Trophoblast cell (in vitro differentiated cells and primary cell): Measurements from ENCODE around the gene DEPP1. TPM values are rescaled to one million over a fixed set of nuclear protein-coding genes. Genes with fewer than 3 reads are reported as not detected.
"Not testable (repeated sequence)": the region's sequence is repeated elsewhere in the genome, so short reads cannot be mapped to it uniquely, and the experiment has no call there.

Source experiments
- DNase-seq, 2 donors: peaks; one replicate each; pipeline ENCODE4 v3.0.0-alpha.2; 2016
- H2AFZ ChIP-seq: 2 replicates; pipeline ENCODE4 v1.6.1; 2013; ENCODE audit warnings: low read length, moderate library complexity, mild to moderate bottlenecking; ENCODE audit not compliant: insufficient read depth, poor library complexity
- H2AK5ac ChIP-seq: 2 replicates; pipeline ENCODE4 v1.6.1; 2013; ENCODE audit warnings: mild to moderate bottlenecking, low read length
- H2BK120ac ChIP-seq: 2 replicates; pipeline ENCODE4 v1.6.1; 2013; ENCODE audit warnings: low read length, mild to moderate bottlenecking, moderate library complexity; ENCODE audit not compliant: insufficient read depth, poor library complexity
- H2BK12ac ChIP-seq: 2 replicates; pipeline ENCODE4 v1.6.1; 2013; ENCODE audit warnings: mild to moderate bottlenecking, low read length, moderate library complexity
- H2BK5ac ChIP-seq: 2 replicates; pipeline ENCODE4 v1.6.1; 2013; ENCODE audit warnings: low read length, low read depth, moderate library complexity, mild to moderate bottlenecking; ENCODE audit not compliant: poor library complexity
- H3K14ac ChIP-seq: 2 replicates; pipeline ENCODE4 v1.6.1; 2013; ENCODE audit warnings: mild to moderate bottlenecking, low read length
- H3K18ac ChIP-seq: 2 replicates; pipeline ENCODE4 v1.6.1; 2013; ENCODE audit warnings: mild to moderate bottlenecking, low read length
- H3K23ac ChIP-seq: 2 replicates; pipeline ENCODE4 v1.6.1; 2013; ENCODE audit warnings: low read length
- H3K27ac ChIP-seq: 2 replicates; pipeline ENCODE4 v1.5.1; 2013; ENCODE audit warnings: low read depth, mild to moderate bottlenecking, inconsistent platforms, low read length, moderate library complexity
- H3K27me3 ChIP-seq: 2 replicates; pipeline ENCODE4 v1.6.1; 2013; ENCODE audit warnings: inconsistent platforms, mild to moderate bottlenecking, low read length, moderate library complexity; ENCODE audit not compliant: insufficient read depth
- H3K36me3 ChIP-seq, 2 experiments: 1 replicate in 1 of 2; 2 replicates in 1 of 2; pipeline ENCODE4 v1.6.1; 2013; ENCODE audit warnings: low read length in 2 of 2, mild to moderate bottlenecking in 2 of 2, moderate library complexity in 1 of 2; ENCODE audit not compliant: insufficient read depth in 2 of 2, control insufficient read depth in 1 of 2
- H3K4ac ChIP-seq: 2 replicates; pipeline ENCODE4 v1.6.1; 2013; ENCODE audit warnings: low read depth, mild to moderate bottlenecking, low read length, moderate library complexity
- H3K4me1 ChIP-seq, 2 experiments: 1 replicate in 1 of 2; 2 replicates in 1 of 2; pipeline ENCODE4 v1.6.1; 2013; ENCODE audit warnings: low read length in 2 of 2, mild to moderate bottlenecking in 2 of 2, moderate library complexity in 1 of 2; ENCODE audit not compliant: insufficient read depth in 2 of 2, control insufficient read depth in 1 of 2
- H3K4me2 ChIP-seq: 2 replicates; pipeline ENCODE4 v1.6.1; 2013; ENCODE audit warnings: inconsistent platforms, mild to moderate bottlenecking, low read length, moderate library complexity
- H3K4me3 ChIP-seq: 2 replicates; pipeline ENCODE4 v1.5.1; 2013; ENCODE audit warnings: mild to moderate bottlenecking, low read depth, low read length, inconsistent platforms
- H3K79me1 ChIP-seq: one replicate; pipeline ENCODE4 v1.6.1; 2013; ENCODE audit warnings: low read length
- H3K79me2 ChIP-seq: 2 replicates; pipeline ENCODE4 v1.6.1; 2013; ENCODE audit warnings: low read length, mild to moderate bottlenecking; ENCODE audit not compliant: control insufficient read depth, insufficient read depth, poor library complexity
- H3K9ac ChIP-seq: 2 replicates; pipeline ENCODE4 v1.6.1; 2013; ENCODE audit warnings: mild to moderate bottlenecking, low read length
- H3K9me3 ChIP-seq: 2 replicates; pipeline ENCODE4 v1.6.1; 2013; ENCODE audit warnings: low read depth, mild to moderate bottlenecking, control low read depth, inconsistent platforms, low read length; ENCODE audit not compliant: insufficient read depth
- H4K12ac ChIP-seq: 2 replicates; pipeline ENCODE4 v1.6.1; 2013; ENCODE audit warnings: low read depth, mild to moderate bottlenecking, low read length, moderate library complexity
- H4K8ac ChIP-seq: 2 replicates; pipeline ENCODE4 v1.6.1; 2013; ENCODE audit warnings: low read depth, mild to moderate bottlenecking, low read length, moderate library complexity
- H4K91ac ChIP-seq: one replicate; pipeline ENCODE4 v1.6.1; 2013; ENCODE audit warnings: low read depth, mild to moderate bottlenecking, low read length, moderate library complexity
- WGBS: extraction: QIAGEN DNeasy Blood & Tissue Kit; methylation state at CpG from one replicate; pipeline ENCODE4 v1.1.7; 2013; ENCODE audit warnings: missing lambda C conversion rate; ENCODE audit not compliant: insufficient read length, insufficient coverage; ENCODE audit errors: extremely low coverage; 5-methylcytosine and 5-hydroxymethylcytosine counted together
- polyA plus RNA-seq: library from polyadenylated mRNA; stranded (reverse); fragments of 200-250 nt; gene quantifications from 2 replicates; pipeline ENCODE4 v1.2.3, GENCODE V29; 2013

Gene DEPP1, protein sequence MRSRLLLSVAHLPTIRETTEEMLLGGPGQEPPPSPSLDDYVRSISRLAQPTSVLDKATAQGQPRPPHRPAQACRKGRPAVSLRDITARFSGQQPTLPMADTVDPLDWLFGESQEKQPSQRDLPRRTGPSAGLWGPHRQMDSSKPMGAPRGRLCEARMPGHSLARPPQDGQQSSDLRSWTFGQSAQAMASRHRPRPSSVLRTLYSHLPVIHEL
- polyA plus RNA-seq: 120 and 128 TPM in 2 replicates

DNA sequence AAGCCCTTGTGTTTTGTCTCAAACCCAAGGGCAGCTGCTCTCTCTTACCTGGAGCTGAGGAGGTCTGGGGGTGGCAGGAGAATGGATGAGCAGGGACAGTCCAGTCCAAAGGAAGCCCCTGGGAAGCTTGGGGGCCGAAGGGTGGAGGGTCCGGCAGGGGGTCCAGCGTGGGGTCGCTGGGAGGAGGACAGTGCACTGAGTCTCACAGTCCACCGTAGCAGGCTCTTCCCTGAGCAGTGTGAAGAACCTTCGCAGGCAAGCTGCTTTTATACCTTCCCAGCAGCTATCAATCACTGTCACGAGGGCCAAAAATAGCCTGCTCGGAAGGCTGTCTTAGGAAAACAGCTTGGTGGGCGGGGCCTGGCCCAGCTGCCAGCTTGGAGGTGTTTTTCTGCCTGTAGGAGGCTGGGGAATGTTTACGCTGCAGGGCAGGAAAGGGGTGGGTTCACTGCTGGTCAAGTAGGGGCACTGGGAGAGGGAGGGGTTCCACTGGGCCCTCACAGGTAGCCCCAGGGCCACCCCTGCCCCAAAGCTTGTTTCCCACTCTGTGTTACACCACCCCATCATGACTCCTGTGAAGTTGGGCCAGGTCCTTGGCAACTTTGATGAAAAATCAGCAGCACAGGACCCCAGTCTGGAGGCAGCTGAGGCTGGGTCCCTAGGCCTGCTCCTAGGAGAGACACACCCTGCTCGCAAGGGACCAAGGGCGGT lies at the start of gene DEPP1:
Gene DEPP1, minus strand, starts transcription at position 240 of the 711 bp plus-strand sequence. CDS start 779 bp downstream, outside the sequence.
- WGBS: no CpG with 5 or more reads among the region's 12 CpGs
- Histone ChIP-seq H4K12ac (peak within 1 kb of the TSS; percentile 73), H2BK5ac (peak within 1 kb of the TSS; percentile 76), H3K9me3 (no peaks in the 10 kb centered on the region), H3K23ac (no peak within 1 kb of the TSS), H3K18ac (peak within 1 kb of the TSS; percentile 86), H3K4ac (peak within 1 kb of the TSS; percentile 46), H3K14ac (peak within 1 kb of the TSS; percentile 82), H2AK5ac (peak within 1 kb of the TSS; percentile 58), H3K27me3 (no peaks in the 10 kb centered on the region), H2AFZ (peak within 1 kb of the TSS; percentile 19), H4K8ac (peak within 1 kb of the TSS; percentile 82), H4K91ac (peak within 1 kb of the TSS; percentile 95), H3K79me1 (peaks cover 51% of the 10 kb centered on the region), H2BK120ac (peak within 1 kb of the TSS; percentile 78), H3K36me3 (peaks cover 3% of the 10 kb centered on the region in 2 experiments), H3K9ac (no peak within 1 kb of the TSS), H3K4me1 (peaks cover 53 to 68% of the 10 kb centered on the region in 2 experiments), H2BK12ac (peak within 1 kb of the TSS; percentile 92), H3K4me3 (peak within 1 kb of the TSS; percentile 38), H3K4me2 (peak within 1 kb of the TSS; percentile 71), H3K27ac (peak within 1 kb of the TSS; percentile 80), H3K79me2 (peaks cover 10% of the 10 kb centered on the region)
- peak; percentile 96 to 97 for DNase-seq

DNA sequence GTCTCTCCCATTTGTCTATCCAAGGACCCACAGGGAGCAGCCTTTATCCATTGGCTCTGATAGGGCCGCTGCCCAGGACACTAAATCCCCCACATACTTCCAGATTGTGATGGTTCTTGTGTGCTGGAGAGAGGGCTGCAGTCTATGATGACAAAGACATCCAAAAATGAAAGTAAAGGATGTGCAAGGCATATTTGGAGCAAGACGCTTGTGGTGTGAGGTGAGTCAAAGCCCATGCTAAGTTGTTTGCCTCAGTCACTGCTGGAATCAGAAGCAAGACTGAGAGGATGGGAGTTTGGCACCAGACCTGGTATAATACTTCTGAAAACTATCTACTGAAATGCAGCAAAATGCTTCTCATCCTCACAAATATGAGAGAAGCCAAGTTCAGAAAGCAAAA lies 44.8 kb upstream of the DEPP1 start:
- H3K4ac ChIP-seq: no peak overlapping the region
- H4K12ac ChIP-seq: no peak overlapping the region
- H3K18ac ChIP-seq: no peak overlapping the region
- no peak overlapping the region for H3K14ac ChIP-seq
- H3K23ac ChIP-seq: no peak overlapping the region
- H3K9ac ChIP-seq: no peak overlapping the region
- H4K8ac ChIP-seq: no peak overlapping the region
- H2AFZ ChIP-seq: no peak overlapping the region
- H3K79me2 ChIP-seq: no peaks in the 10 kb centered on the region
- H2AK5ac ChIP-seq: no peak overlapping the region
- no peaks in the 10 kb centered on the region for H3K27me3 ChIP-seq
- no peaks in the 10 kb centered on the region for H3K36me3 ChIP-seq
- no peak overlapping the region for H2BK12ac ChIP-seq
- no peak overlapping the region for H2BK5ac ChIP-seq
- no CpG with 5 or more reads among the region's 2 CpGs for WGBS
- no peaks in the 10 kb centered on the region for H3K4me1 ChIP-seq
- H4K91ac ChIP-seq: no peak overlapping the region
- DNase-seq: no peak
- no peaks in the 10 kb centered on the region for H3K79me1 ChIP-seq
- no peak overlapping the region for H3K4me2 ChIP-seq
- no peak overlapping the region for H2BK120ac ChIP-seq
- H3K9me3 ChIP-seq: no peaks in the 10 kb centered on the region
- no peak overlapping the region for H3K4me3 ChIP-seq
- H3K27ac ChIP-seq: no peak overlapping the region

- H4K91ac ChIP-seq: no peak overlapping the region
- no peak for DNase-seq
- H3K4me1 ChIP-seq: no peaks in the 10 kb centered on the region
- H2BK120ac ChIP-seq: no peak overlapping the region
- no peak overlapping the region for H3K14ac ChIP-seq
- H3K27ac ChIP-seq: no peak overlapping the region
- H2AK5ac ChIP-seq: no peak overlapping the region
- H3K9ac ChIP-seq: no peak overlapping the region
- no peaks in the 10 kb centered on the region for H3K9me3 ChIP-seq
- no peak overlapping the region for H4K8ac ChIP-seq
- no peak overlapping the region for H4K12ac ChIP-seq
- H3K4me2 ChIP-seq: no peak overlapping the region
- no peak overlapping the region for H2BK5ac ChIP-seq
- no peaks in the 10 kb centered on the region for H3K27me3 ChIP-seq
- H3K36me3 ChIP-seq: no peaks in the 10 kb centered on the region
- H2BK12ac ChIP-seq: no peak overlapping the region
- H3K23ac ChIP-seq: no peak overlapping the region
- H3K18ac ChIP-seq: no peak overlapping the region
- no peak overlapping the region for H3K4ac ChIP-seq
- H3K4me3 ChIP-seq: no peak overlapping the region
- H2AFZ ChIP-seq: no peak overlapping the region
- no peaks in the 10 kb centered on the region for H3K79me2 ChIP-seq
- H3K79me1 ChIP-seq: no peaks in the 10 kb centered on the region
- no CpG with 5 or more reads among the region's 2 CpGs for WGBS
Measured at GRCh38 chr10:45015590-45015989, 37.0 kb upstream of the DEPP1 start.

DNA sequence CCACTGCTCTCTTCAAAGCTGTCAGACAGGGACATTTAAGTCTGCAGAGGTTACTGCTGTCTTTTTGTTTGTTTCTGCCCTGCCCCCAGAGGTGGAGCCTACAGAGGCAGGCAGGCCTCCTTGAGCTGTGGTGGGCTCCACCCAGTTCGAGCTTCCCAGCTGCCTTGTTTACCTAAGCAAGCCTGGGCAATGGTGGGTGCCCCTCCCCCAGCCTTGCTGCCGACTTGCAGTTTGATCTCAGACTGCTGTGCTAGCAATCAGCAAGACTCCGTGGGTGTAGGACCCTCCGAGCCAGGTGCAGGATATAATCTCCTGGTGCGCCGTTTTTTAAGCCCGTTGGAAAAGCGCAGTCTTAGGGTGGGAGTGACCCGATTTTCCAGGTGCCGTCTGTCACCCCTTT lies 35.9 kb upstream of the DEPP1 start:
- H2BK12ac ChIP-seq, DNase-seq, H3K18ac ChIP-seq, H4K8ac ChIP-seq, H3K9ac ChIP-seq, H2BK5ac ChIP-seq, H3K14ac ChIP-seq, H3K9me3 ChIP-seq, H3K79me1 ChIP-seq, H3K4me1 ChIP-seq, H2AK5ac ChIP-seq, H3K27ac ChIP-seq, H3K4me2 ChIP-seq, H4K91ac ChIP-seq, H2AFZ ChIP-seq, H3K36me3 ChIP-seq, H3K23ac ChIP-seq, H3K4me3 ChIP-seq, H3K27me3 ChIP-seq, H4K12ac ChIP-seq, H3K4ac ChIP-seq, H2BK120ac ChIP-seq, H3K79me2 ChIP-seq: not testable (repeated sequence)
- WGBS: no CpG with 5 or more reads among the region's 10 CpGs
